Measurements from ENCODE around the gene SLC23A3. TPM values are rescaled to one million over a fixed set of nuclear protein-coding genes. Genes with fewer than 3 reads are reported as not detected.
A peak's percentile ranks its signal among the peaks of the same experiment; 100 is the strongest.

Gene SLC23A3, protein sequence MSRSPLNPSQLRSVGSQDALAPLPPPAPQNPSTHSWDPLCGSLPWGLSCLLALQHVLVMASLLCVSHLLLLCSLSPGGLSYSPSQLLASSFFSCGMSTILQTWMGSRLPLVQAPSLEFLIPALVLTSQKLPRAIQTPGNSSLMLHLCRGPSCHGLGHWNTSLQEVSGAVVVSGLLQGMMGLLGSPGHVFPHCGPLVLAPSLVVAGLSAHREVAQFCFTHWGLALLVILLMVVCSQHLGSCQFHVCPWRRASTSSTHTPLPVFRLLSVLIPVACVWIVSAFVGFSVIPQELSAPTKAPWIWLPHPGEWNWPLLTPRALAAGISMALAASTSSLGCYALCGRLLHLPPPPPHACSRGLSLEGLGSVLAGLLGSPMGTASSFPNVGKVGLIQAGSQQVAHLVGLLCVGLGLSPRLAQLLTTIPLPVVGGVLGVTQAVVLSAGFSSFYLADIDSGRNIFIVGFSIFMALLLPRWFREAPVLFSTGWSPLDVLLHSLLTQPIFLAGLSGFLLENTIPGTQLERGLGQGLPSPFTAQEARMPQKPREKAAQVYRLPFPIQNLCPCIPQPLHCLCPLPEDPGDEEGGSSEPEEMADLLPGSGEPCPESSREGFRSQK
- total RNA-seq, result 2.8 TPM

DNA sequence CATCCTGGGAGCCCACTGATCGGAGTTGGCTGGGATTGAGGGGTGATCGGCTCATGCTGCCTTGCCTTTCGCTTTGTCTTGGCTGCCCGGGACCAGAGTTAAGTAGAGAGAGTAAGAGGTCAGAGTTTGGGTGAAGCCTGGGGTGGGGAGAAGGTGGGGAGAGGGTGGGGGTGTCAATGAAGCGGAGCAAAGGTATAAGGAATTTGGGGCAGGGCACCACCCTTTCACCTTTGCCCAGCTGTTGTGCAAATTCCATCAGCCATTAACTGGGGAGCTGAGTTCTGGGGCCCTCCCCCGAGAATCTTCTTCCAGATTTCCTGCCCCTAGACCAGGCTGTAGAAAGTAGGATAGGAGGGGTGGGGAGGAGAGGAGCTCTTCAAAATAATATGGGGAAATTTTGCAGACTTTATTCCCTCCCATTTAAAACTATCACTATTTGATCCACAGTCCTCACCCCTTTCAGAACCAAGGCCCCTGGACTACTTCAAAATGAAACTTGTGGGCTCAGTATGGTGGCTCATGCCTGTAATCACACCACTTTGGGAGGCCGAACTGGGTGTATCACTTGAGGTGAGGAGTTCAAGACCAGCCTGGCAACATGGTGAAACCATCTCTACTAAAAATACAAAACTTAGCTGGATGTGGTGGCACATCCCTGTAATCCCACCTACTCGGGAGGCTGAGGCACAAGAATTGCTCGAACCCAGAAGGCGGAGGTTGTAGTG lies at the start of gene SLC23A3:
Gene SLC23A3 (minus strand): TSS at position 100 of the 725 bp plus-strand sequence. CDS start 45 bp downstream, at position 55.
- ATAC-seq, result peak; percentile 81

GRCh38 chr2:219218732-219219701 lies 49.2 kb upstream of the SLC23A3 start, which contains the start of gene ABCB6:
Gene ABCB6, minus strand, starts transcription at chr2:219218958. Its CDS starts 285 bp downstream, at chr2:219218673.
- ATAC-seq (peak; percentile 89), DNase-seq (ENCODE audit: low spot score) (peak; percentile 98)

More for the DNA sequence above, at the start of gene SLC23A3:
- DNase-seq (ENCODE audit: low spot score), result no peak

DNA sequence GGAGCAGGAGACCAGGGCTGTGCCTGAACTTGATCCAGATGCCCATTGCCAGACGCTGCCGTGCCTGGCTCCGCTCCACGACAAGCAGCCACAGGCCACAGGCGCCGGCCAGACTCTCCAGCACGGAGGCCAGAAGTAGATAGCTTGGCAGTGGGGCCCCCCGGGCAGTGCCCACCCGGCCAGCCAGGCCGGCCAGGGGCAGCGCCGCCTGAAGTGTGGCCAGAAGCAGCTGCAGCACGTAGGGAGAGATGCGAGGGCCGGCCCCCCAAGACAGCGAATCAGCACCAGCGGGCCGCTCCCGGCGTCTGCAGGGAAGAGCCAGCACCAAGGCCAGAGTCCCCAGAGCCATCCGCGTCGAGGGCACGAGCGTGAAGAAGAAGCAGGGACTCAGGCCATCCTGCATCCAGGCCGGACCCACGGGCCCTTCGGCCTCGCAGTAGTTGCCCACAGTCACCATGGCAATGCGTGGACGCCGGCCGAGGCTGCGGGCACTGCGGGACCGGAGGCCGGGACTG lies 48.4 kb upstream of the SLC23A3 start:
- DNase-seq (ENCODE audit: low spot score) (peak; percentile 86), ATAC-seq (peak; percentile 74)

DNA sequence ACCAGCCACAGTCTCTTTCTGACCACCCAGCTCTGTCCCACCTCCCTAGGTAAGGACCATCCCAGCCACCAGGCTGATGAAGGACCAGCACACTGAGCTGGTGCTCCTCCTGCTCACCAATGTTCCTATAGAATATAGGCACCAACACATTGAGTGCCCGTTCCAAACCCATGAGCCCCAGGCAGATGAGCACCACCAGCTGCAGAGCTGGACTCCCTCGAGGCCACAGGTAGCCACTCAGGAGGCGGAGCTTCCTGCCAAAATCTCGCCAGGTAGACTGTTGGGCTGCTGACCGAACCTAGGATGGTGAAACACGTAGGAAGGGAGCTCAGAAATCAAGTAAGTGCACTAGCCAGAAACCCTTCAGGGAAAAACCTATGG lies 46.7 kb upstream of the SLC23A3 start:
- DNase-seq (ENCODE audit: low spot score) (no peak), ATAC-seq (no peak)

GRCh38 chr2:219215871-219216534 lies 46.2 kb upstream of the SLC23A3 start:
- DNase-seq (ENCODE audit: low spot score), result no peak
- ATAC-seq, result no peak

DNA sequence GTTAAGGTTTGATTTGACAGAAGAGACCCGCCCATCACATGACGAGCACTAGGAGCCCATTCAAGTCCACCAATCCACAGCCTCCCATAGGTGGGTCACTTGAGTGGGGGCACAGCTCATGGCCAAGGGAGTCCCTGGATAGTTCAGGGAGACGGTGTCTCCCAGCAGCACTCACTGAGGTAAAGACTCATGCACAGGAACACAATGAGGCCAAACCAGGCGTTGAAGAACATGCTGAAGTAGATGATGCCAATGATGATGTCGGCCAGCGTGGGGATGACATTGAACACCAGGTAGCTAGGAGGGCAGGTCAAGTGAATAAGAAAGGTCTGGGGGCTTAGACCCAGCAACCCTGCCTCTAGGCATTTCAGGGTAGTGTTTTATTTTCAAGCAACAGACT lies 45.0 kb upstream of the SLC23A3 start:
- no peak for DNase-seq (ENCODE audit: low spot score)
- ATAC-seq, result no peak

DNA sequence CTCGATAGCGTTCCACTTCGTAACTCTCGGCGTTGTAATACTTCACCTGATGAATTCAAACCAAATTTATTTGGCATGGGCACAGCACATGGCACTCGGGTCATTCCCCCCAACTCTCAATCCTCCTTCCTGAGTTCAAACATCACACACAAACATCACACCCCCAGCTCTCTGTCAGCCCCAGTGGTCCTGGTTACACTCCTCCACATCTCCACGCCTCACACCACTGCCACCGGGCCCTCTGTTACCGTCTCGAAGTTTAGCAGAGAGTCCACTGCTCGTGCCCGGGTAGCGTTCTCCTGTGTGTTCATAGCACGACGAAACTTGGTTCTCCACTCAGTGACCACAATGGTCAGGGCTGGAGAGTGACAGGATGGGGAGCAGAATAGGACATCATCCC lies 44.3 kb upstream of the SLC23A3 start:
- DNase-seq (ENCODE audit: low spot score), result no peak
- no peak for ATAC-seq

- ATAC-seq, result no peak
- DNase-seq (ENCODE audit: low spot score), result no peak
These were observed 43.8 kb upstream of the SLC23A3 start for GRCh38 chr2:219213486-219214071.

DNA sequence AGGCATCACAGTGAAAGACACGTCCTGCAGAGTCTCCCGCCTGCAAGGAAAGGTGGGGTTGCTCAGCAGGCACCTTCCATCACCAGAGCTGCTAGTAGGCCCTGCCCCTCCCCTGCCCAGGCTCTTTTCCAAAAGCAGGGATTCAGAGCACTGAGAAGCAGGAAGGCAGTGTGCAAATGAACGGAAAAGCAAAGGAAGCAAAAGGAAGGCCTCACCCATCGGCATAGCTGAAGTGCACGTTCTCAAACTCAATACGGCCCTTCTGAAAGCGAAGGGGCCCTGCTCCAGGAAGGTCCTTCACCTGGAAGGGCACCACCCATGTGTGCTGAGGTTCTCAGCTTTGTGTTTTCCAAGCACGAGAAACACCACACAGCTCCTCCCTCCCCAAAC lies 43.2 kb upstream of the SLC23A3 start:
- no peak for DNase-seq (ENCODE audit: low spot score)
- no peak for ATAC-seq

GRCh38 chr2:219210886-219211362 lies 41.1 kb upstream of the SLC23A3 start:
- no peak for DNase-seq (ENCODE audit: low spot score)
- ATAC-seq, result no peak

GRCh38 chr2:219210196-219210885 lies 40.5 kb upstream of the SLC23A3 start:
- no peak for ATAC-seq
- DNase-seq (ENCODE audit: low spot score), result no peak

DNA sequence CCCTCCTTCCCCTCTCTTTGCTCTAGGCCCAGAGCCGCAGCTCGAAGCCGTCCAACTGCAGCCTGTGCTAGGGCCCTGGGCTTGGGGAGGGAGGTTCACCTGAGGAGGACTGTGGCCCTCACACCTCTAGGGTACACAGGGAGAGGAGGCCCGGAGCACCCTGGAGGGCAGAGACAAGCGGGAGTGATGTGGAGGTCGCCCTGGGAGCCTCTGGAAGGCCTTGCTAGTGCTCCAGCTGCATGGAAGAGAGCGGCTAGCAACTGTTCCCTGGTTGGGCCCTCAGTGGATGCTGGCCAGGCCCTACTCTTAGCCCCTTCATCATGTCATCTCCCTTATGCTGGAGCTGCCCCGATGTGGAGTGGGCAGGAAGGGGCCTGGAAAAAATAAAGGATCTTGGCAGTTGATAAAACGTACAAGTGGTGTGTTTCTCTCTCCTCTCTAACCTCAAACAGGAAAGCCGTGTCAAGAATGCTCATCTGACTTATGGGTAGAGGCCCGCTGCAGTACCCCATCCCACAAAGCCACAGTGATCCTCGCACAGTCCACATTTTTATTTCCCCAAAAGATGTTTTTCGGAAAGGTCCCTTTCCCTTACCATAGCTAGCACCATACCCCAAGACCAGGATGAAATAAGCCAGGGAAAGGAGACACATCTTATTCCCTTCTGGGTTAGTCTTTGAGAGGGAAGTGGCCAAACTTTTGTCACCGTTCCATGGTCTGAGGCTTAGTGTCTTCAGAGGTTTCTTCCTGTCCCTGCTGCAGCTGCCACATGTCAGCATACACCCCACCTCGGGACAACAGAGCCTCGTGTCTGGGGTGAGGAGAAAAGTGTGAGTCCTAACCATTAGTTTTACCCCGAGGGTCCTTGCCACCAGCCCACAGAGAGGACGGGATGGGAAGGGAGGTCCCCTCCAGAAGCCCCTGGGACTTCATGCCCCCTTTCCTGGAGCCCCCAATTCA lies 39.7 kb upstream of the SLC23A3 start:
- DNase-seq (ENCODE audit: low spot score) (no peak), ATAC-seq (no peak)

DNA sequence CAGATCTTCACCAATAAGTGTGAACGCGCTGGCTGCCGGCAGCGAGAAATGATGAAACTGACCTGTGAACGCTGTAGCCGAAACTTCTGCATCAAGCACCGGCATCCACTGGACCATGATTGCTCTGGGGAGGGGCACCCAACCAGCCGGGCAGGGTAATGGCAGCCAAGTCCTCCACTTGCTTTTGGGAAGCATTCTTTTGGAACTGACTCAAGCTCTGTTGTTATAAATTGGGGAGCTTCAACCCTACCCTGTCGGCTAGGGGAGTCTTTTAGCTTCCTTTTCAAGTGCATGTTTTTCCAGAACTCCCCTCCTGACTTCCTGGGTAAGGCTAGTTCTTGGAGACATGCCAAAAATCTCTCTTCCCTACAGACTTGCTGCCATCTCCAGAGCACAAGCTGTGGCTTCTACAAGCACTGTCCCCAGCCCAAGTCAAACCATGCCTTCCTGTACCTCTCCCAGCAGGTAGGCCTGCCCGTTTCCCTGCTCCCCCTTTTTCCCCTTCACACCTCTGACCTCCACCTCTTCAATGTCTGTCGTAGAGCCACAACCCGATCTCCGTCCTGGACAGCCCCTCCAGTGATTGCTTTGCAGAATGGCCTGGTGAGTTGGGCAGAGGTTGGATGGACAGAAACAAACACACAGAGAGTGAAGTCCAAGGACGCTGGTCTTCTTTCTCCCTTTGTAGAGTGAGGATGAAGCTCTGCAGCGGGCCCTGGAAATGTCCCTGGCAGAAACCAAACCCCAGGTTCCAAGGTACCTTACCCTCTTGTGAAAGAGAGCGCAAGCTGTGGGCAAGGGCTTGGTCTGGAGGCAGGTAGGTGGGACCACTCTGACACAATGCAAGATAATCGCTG lies 38.3 kb upstream of the SLC23A3 start:
- ATAC-seq (peak; percentile 8), DNase-seq (ENCODE audit: low spot score) (no peak)

DNA sequence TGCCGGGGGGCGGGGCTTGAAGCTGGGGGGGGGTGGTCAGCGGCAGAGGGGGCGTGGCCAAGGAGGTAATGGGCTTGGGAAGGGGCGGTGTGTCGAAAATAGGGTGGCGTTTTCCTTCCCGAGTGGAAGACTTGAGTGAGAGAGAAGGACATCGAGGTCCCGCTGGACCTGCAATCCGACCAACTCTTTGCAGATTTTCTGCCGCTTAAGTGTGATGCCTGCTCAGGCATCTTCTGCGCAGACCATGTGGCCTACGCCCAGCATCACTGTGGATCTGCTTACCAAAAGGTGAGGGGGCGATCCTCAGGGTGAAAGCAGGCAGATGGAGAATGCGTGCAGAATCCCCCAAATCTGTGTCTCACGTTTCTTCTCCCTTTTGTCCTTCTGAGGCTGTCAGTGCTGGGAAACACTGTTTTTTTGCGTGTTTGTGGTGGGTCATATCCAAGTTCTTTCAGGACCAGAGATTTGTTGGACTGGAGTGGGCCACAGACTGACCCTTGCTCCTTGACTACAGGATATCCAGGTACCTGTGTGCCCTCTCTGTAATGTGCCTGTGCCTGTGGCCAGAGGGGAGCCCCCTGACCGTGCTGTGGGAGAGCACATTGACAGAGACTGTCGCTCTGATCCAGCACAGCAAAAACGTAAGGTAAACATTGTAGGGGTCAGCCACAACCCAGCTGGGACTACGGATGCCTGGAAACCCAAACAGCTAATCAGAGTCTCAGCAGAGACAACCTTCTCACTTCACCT lies 37.5 kb upstream of the SLC23A3 start:
- ATAC-seq, result peak; percentile 0
- peak; percentile 48 for DNase-seq (ENCODE audit: low spot score)

DNA sequence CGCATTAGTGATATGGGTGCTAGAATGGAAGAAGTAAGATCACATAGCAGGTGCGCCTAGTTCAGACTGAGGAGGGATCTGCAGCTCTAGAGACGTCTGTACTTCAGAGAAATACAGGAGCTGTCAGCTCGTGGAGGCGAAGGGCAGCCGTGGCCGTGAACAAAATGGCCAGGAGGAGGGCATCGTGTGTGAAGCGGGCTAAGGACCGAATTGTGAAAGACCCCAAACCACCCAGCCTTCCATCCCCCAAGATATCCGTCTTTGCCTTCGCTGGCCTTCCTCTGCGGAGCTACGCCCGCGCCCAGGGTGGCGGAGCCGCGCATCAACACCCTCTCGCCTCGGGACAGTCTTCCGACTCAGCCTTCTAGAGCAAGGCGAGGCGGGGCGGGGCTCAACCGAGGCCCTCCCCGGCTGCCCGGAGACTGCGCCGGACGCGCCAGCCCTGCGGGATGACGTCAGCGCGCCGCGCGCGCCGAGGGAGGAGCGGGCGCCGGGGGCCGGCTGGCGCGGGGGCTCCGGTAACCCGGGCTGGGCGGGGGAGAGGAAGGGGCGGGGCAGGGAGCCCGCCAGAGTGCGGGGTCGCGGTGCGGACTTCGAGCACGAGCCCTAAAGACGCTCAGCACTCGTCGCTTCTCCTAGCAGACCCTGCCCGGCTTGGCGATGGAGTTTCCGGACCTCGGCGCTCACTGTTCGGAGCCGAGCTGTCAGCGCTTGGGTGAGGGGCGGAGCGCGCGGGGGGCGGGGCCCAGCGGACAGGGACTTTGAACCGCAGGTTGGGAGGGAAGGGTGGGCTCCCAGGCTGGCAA lies 36.7 kb upstream of the SLC23A3 start, which contains the start of gene ZFAND2B:
Gene ZFAND2B (plus strand): TSS at position 455 of the 806 bp plus-strand sequence. CDS start 206 bp downstream, at position 661.
- ATAC-seq (peak; percentile 90), DNase-seq (ENCODE audit: low spot score) (peak; percentile 96)

All from left lobe of liver (tissue), 2 donors.